ENCODE results near the gene MRPS6.

The MRPS6 gene

DNA sequence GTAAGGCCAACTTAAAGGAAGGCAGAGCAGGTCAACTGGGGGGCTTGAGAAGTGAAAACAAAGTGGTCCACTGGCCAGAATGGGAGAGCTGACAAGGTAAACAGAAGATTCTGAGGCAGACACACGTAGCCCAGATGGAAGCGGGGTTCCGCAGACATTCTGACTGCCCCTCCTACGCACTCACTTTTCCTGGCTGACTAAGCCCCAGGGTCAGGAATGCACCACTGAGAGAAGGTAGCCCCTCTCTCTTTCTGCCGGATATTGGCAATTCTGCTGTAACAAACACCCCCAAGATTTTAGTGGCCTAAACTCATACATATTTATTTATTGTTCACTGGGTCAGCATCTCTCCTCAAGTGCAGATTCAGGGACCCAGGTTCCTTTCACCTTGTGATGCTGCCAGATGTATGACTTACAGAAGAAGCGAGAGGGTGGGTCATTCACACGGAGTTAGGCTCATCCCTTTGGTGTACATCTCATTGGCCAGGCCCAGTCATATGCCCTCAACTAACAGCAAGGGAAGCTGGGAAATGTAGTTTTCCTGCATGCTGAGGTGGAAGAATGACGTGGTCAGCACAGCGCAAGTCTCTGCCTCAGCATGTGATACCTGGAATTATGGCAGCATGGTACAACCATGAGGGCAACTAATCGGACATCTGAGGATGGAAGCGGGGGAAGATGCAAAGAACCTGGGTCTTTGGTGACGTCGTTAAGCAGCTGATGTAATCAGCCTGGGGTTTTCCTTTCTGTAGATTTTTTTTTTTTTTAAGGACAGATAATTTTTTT, 43.4 kb upstream of the MRPS6 start:
- ATAC-seq (ENCODE audit: low read depth) (peak; percentile 99), DNase-seq (ENCODE audit: low spot score) (peak; percentile 68)
- no peak overlapping the region for H3K4me3 ChIP-seq (ENCODE audit: severe bottlenecking)
- H3K4me1 ChIP-seq (ENCODE audit: insufficient read depth, poor library complexity, severe bottlenecking): no peaks in the 10 kb centered on the region
- no peak overlapping the region for H3K27ac ChIP-seq (ENCODE audit: poor library complexity, severe bottlenecking)
- H3K27me3 ChIP-seq (ENCODE audit: insufficient read depth, poor library complexity, severe bottlenecking): no peaks in the 10 kb centered on the region
- H3K9me3 ChIP-seq (ENCODE audit: severe bottlenecking): no peaks in the 10 kb centered on the region
- H3K36me3 ChIP-seq (ENCODE audit: low read depth): no peaks in the 10 kb centered on the region
- TF ChIP-seq CTCF (IDR thresholded peaks at IDR 0.05; ENCODE audit: poor library complexity, severe bottlenecking): no peak

DNA sequence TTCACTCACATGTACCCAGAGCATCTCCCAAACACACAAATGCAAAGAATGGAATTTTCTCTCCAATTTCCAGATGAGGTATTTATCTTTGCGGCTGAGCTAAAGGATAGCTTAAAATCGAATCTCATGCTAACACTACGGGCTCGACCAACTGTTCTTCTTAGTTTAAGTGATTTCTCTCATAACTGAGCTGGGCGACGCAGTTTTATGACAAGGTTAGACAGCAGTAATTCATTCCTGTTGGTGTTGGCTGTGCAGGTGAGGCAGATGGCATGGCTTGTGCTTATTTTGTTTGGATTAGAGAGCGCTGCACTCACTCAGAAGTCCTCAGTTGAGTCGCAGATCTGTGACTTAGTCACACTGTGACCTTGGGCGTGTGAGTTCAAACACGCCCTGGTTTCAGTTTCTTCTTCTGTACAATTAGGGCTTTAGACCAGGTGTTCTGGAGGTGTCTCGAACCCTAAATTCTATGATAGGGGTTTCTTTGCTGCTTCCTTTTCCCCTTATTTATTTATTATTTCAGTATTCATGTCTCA, 41.5 kb upstream of the MRPS6 start:
- Histone ChIP-seq H3K9me3 (ENCODE audit: severe bottlenecking) (no peaks in the 10 kb centered on the region), H3K36me3 (ENCODE audit: low read depth) (no peaks in the 10 kb centered on the region), H3K4me3 (ENCODE audit: severe bottlenecking) (no peak overlapping the region), H3K27ac (ENCODE audit: poor library complexity, severe bottlenecking) (no peak overlapping the region), H3K4me1 (ENCODE audit: insufficient read depth, poor library complexity, severe bottlenecking) (no peaks in the 10 kb centered on the region), H3K27me3 (ENCODE audit: insufficient read depth, poor library complexity, severe bottlenecking) (no peaks in the 10 kb centered on the region)
- DNase-seq (ENCODE audit: low spot score): no peak
- no peak for ATAC-seq (ENCODE audit: low read depth)
- TF ChIP-seq CTCF (IDR thresholded peaks at IDR 0.05; ENCODE audit: poor library complexity, severe bottlenecking): no peak

GRCh38 chr21:34034369-34035014, 38.9 kb upstream of the MRPS6 start:
- no peak for ATAC-seq (ENCODE audit: low read depth)
- H3K27me3 ChIP-seq (ENCODE audit: insufficient read depth, poor library complexity, severe bottlenecking): no peaks in the 10 kb centered on the region
- no peak overlapping the region for H3K4me3 ChIP-seq (ENCODE audit: severe bottlenecking)
- DNase-seq (ENCODE audit: low spot score): no peak
- H3K9me3 ChIP-seq (ENCODE audit: severe bottlenecking): no peaks in the 10 kb centered on the region
- H3K4me1 ChIP-seq (ENCODE audit: insufficient read depth, poor library complexity, severe bottlenecking): peaks cover 8% of the 10 kb centered on the region
- no peaks in the 10 kb centered on the region for H3K36me3 ChIP-seq (ENCODE audit: low read depth)
- no peak for TF ChIP-seq CTCF (IDR thresholded peaks at IDR 0.05; ENCODE audit: poor library complexity, severe bottlenecking)
- H3K27ac ChIP-seq (ENCODE audit: poor library complexity, severe bottlenecking): no peak overlapping the region

DNA sequence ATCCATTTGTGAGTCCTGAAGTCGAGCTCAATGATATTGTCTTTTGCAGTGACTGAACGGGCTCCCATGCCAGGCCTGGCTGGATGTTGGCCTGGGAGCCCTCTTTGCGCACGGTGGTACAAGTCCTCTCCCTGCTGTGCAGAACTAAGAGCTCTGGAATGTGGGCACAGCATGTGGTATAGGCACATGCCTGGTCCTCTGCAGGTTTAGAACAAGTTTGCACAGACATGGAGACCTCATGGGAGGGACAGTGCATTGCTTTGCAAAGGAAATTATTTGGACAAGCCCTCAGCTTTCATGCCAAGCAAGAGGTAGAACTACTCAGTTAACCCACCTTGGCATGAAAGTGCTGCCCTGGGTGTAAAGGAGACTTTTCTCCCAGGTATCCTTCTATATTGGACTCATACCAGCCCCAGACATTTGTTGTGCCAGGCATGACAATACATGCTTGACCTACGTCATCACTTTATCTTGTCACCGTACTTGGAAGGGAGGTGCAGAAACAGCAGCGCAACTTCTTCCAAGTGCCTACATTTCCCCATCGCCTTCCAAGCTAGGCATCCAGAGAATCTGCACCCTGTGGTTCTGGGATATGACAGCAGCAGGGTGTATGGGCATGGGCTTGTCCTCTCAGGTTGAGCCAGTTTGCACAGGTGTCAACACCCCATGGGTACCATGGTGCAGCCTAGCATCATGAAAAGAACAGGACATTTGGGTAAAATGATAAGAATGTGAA, 37.6 kb upstream of the MRPS6 start:
- TF ChIP-seq CTCF (IDR thresholded peaks at IDR 0.05; ENCODE audit: poor library complexity, severe bottlenecking): no peak
- ATAC-seq (ENCODE audit: low read depth): no peak
- H3K4me1 ChIP-seq (ENCODE audit: insufficient read depth, poor library complexity, severe bottlenecking): peaks cover 8% of the 10 kb centered on the region

More for the DNA sequence above, 37.6 kb upstream of the MRPS6 start:
- no peak for DNase-seq (ENCODE audit: low spot score)
- Histone ChIP-seq H3K27me3 (ENCODE audit: insufficient read depth, poor library complexity, severe bottlenecking) (no peaks in the 10 kb centered on the region), H3K9me3 (ENCODE audit: severe bottlenecking) (no peaks in the 10 kb centered on the region), H3K36me3 (ENCODE audit: low read depth) (no peaks in the 10 kb centered on the region), H3K4me3 (ENCODE audit: severe bottlenecking) (no peak overlapping the region), H3K27ac (ENCODE audit: poor library complexity, severe bottlenecking) (no peak overlapping the region)

Data from RWPE2 (cell line).